Prostate gland (tissue), 2 donors: ENCODE data around the gene TANGO6.

Source experiments
- CTCF ChIP-seq, 4 experiments: fragments of 200-600 bp in 2 of 4; fragments of 450-650 bp in 2 of 4; sonication (generic) in 2 of 4; IDR thresholded peaks; 1 replicate in 3 of 4; 2 replicates in 1 of 4; pipeline ENCODE4 v1.5.1; 2016 to 2019; ENCODE audit warnings: antibody characterized with exemption in 4 of 4, mild to moderate bottlenecking in 2 of 4, moderate library complexity in 2 of 4
- POLR2A ChIP-seq: fragments of 450-650 bp; IDR thresholded peaks from one replicate; pipeline ENCODE4 v1.6.1; 2016; ENCODE audit warnings: antibody characterized with exemption, mild to moderate bottlenecking
- POLR2AphosphoS5 ChIP-seq: sonication (generic); formaldehyde crosslinking; IDR thresholded peaks from one replicate; pipeline ENCODE4 v1.6.1; 2017; ENCODE audit warnings: antibody characterized with exemption

GRCh38 chr16:69120096-69120664 is 276.8 kb downstream of the TANGO6 start:
- TF ChIP-seq POLR2AphosphoS5 = no peak
- TF ChIP-seq CTCF (IDR thresholded peaks at IDR 0.05) = no peak
- TF ChIP-seq POLR2A = no peak
